Neural progenitor cell (in vitro differentiated cells): ENCODE results near the gene PATE2. TPM values are rescaled to one million over a fixed set of nuclear protein-coding genes. Genes with fewer than 3 reads are reported as not detected.

ENCODE experiments used
- DNase-seq: peaks from one replicate; pipeline ENCODE4 v3.0.0-alpha.2; 2016; ENCODE audit warnings: low spot score
- H2AFZ ChIP-seq: fragments of 200-600 bp; sonication (generic); replicated peaks from 2 replicates; pipeline ENCODE4 v1.6.1; 2016; ENCODE audit warnings: antibody characterized with exemption
- H3F3A ChIP-seq: fragments of 200-600 bp; sonication (generic); 2 replicates; pipeline ENCODE4 v1.6.1; 2016; ENCODE audit warnings: antibody characterized with exemption, low read depth
- H3K27ac ChIP-seq: fragments of 200-600 bp; sonication (generic); 2 replicates; pipeline ENCODE4 v1.5.1; 2016; ENCODE audit warnings: mild to moderate bottlenecking
- H3K27me3 ChIP-seq: fragments of 200-600 bp; sonication (generic); 2 replicates; pipeline ENCODE4 v1.6.1; 2016; ENCODE audit warnings: mild to moderate bottlenecking, moderate library complexity
- H3K36me3 ChIP-seq: fragments of 200-600 bp; sonication (generic); 2 replicates; pipeline ENCODE4 v1.5.1; 2016
- H3K4me1 ChIP-seq: fragments of 200-600 bp; sonication (generic); 2 replicates; pipeline ENCODE4 v1.6.1; 2016; ENCODE audit warnings: mixed run types
- H3K4me2 ChIP-seq: fragments of 200-600 bp; sonication (generic); 2 replicates; pipeline ENCODE4 v1.6.1; 2016
- H3K4me3 ChIP-seq: fragments of 200-600 bp; sonication (generic); 2 replicates; pipeline ENCODE4 v1.5.1; 2016
- H3K79me2 ChIP-seq: fragments of 200-600 bp; sonication (generic); 2 replicates; pipeline ENCODE4 v1.6.1; 2016; ENCODE audit warnings: low read depth
- H3K9ac ChIP-seq: fragments of 200-600 bp; sonication (generic); 2 replicates; pipeline ENCODE4 v1.6.1; 2016
- H3K9me3 ChIP-seq: fragments of 200-600 bp; sonication (generic); 2 replicates; pipeline ENCODE4 v1.5.1; 2016; ENCODE audit warnings: low read depth
- H4K20me1 ChIP-seq: fragments of 200-600 bp; sonication (generic); 2 replicates; pipeline ENCODE4 v1.6.1; 2016; ENCODE audit warnings: low read depth
- H3K27ac Mint-ChIP-seq: 3 replicates; pipeline ENCODE4 v1.8.0; 2021; ENCODE audit warnings: mixed read lengths
- H3K27me3 Mint-ChIP-seq: 2 replicates; pipeline ENCODE4 v1.8.0; 2022; ENCODE audit warnings: low read depth, mild to moderate bottlenecking, inconsistent platforms, moderate library complexity, mixed read lengths; ENCODE audit not compliant: insufficient read depth
- H3K36me3 Mint-ChIP-seq: 3 replicates; pipeline ENCODE4 v1.8.0; 2021; ENCODE audit warnings: mixed read lengths
- H3K4me1 Mint-ChIP-seq: 3 replicates; pipeline ENCODE4 v1.8.0; 2021; ENCODE audit warnings: mixed read lengths
- H3K4me3 Mint-ChIP-seq: 3 replicates; pipeline ENCODE4 v1.8.0; 2021; ENCODE audit warnings: mild to moderate bottlenecking, moderate library complexity, mixed read lengths
- H3K9me3 Mint-ChIP-seq: 3 replicates; pipeline ENCODE4 v1.8.0; 2020; ENCODE audit warnings: mixed read lengths
- EZH2 ChIP-seq: fragments of 200-600 bp; sonication (generic); IDR thresholded peaks from 2 replicates; pipeline ENCODE4 v1.6.1; 2017; ENCODE audit warnings: antibody characterized with exemption, mild to moderate bottlenecking, moderate library complexity
- EZH2phosphoT487 ChIP-seq: fragments of 200-600 bp; sonication (generic); IDR thresholded peaks from 2 replicates; pipeline ENCODE4 v1.6.1; 2017; ENCODE audit warnings: antibody characterized with exemption
- total RNA-seq: library from RNA; depleted of rRNA; stranded (reverse); fragments of >200 nt; gene quantifications from 2 replicates; pipeline ENCODE4 v1.2.3, GENCODE V29; 2015; ENCODE audit warnings: low replicate concordance
- TF ChIP-seq, protein P1 (sequence below): fragments of 200-600 bp; sonication (generic); IDR thresholded peaks from 2 replicates; pipeline ENCODE4 v1.5.1; 2017; ENCODE audit warnings: antibody characterized with exemption, mild to moderate bottlenecking

PATE2 gene
- total RNA-seq, 1 donor from 2014 or later, result 0.24 TPM

DNA sequence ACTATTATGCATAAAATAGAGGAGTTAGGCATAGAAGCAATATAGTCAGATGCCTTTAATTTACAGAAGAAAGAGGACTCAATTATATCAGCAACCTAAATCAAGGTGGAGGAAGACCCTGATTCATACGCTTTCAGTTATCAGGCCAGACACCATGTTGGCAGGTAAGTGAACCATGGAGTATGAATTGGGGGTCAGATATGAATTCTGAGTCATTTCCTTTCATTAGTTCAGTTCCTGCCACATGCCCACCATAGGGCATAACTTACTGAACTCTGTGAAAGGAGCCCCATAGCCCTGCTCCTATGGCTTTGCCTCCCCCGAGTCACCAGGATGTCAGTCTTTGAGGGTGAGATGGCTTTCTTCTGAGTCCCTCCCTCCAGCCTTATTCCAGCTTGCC is 15.1 kb downstream of the PATE2 start:
- H3K27ac ChIP-seq, result no peak overlapping the region
- peaks cover 7% of the 10 kb centered on the region for H3K4me1 Mint-ChIP-seq
- no peak overlapping the region for H3K4me3 ChIP-seq
- no peaks in the 10 kb centered on the region for H3K27me3 ChIP-seq
- H3K36me3 ChIP-seq, result no peaks in the 10 kb centered on the region
- DNase-seq, result no peak
- H3K79me2 ChIP-seq, result no peaks in the 10 kb centered on the region
- no peaks in the 10 kb centered on the region for H3F3A ChIP-seq
- H4K20me1 ChIP-seq, result no peaks in the 10 kb centered on the region
- TF ChIP-seq, protein P1, sequence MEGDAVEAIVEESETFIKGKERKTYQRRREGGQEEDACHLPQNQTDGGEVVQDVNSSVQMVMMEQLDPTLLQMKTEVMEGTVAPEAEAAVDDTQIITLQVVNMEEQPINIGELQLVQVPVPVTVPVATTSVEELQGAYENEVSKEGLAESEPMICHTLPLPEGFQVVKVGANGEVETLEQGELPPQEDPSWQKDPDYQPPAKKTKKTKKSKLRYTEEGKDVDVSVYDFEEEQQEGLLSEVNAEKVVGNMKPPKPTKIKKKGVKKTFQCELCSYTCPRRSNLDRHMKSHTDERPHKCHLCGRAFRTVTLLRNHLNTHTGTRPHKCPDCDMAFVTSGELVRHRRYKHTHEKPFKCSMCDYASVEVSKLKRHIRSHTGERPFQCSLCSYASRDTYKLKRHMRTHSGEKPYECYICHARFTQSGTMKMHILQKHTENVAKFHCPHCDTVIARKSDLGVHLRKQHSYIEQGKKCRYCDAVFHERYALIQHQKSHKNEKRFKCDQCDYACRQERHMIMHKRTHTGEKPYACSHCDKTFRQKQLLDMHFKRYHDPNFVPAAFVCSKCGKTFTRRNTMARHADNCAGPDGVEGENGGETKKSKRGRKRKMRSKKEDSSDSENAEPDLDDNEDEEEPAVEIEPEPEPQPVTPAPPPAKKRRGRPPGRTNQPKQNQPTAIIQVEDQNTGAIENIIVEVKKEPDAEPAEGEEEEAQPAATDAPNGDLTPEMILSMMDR, result no peak
- peaks cover 5% of the 10 kb centered on the region for H3K9me3 Mint-ChIP-seq
- H3K27me3 Mint-ChIP-seq, result no peaks in the 10 kb centered on the region
- no peak overlapping the region for H3K4me2 ChIP-seq
- H3K9me3 ChIP-seq, result no peaks in the 10 kb centered on the region
- H3K9ac ChIP-seq, result no peak overlapping the region
- H2AFZ ChIP-seq, result no peak overlapping the region
- no peaks in the 10 kb centered on the region for H3K36me3 Mint-ChIP-seq
- no peak overlapping the region for H3K27ac Mint-ChIP-seq
- peaks cover 7% of the 10 kb centered on the region for H3K4me1 ChIP-seq
- no peak overlapping the region for H3K4me3 Mint-ChIP-seq

DNA sequence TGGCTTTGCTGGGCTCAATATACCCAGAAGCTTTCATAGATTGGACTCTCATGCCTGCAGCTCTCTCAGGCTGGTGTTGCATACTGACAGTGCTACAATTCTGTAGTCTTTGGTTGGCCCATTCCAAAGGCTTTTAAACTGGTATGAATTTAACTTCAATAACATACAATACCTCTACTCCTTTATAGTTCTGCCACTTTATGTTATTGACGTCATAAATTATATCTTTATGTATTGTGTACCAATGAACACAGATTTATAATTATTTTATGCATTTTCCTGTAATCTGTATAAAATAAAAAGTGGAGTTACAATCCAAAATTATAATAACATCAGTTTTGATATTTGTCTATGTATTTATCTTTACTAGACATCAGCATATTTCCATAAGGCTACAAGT is 16.2 kb downstream of the PATE2 start:
- H3F3A ChIP-seq, result no peaks in the 10 kb centered on the region
- Mint-ChIP-seq H3K36me3 (no peaks in the 10 kb centered on the region), H3K27me3 (no peaks in the 10 kb centered on the region), H3K9me3 (peaks cover 13% of the 10 kb centered on the region), H3K27ac (no peak overlapping the region), H3K4me3 (no peak overlapping the region), H3K4me1 (peaks cover 2% of the 10 kb centered on the region)
- H3K4me1 ChIP-seq, result peaks cover 7% of the 10 kb centered on the region
- no peaks in the 10 kb centered on the region for H3K9me3 ChIP-seq
- H2AFZ ChIP-seq, result no peak overlapping the region
- H3K27ac ChIP-seq, result no peak overlapping the region
- TF ChIP-seq EZH2phosphoT487 (no peak), EZH2 (no peak)
- TF ChIP-seq, protein P1, result no peak
- no peaks in the 10 kb centered on the region for H3K36me3 ChIP-seq
- no peak for DNase-seq
- no peaks in the 10 kb centered on the region for H3K79me2 ChIP-seq
- no peak overlapping the region for H3K4me2 ChIP-seq
- no peaks in the 10 kb centered on the region for H4K20me1 ChIP-seq
- no peak overlapping the region for H3K4me3 ChIP-seq
- no peaks in the 10 kb centered on the region for H3K27me3 ChIP-seq
- no peak overlapping the region for H3K9ac ChIP-seq

DNA sequence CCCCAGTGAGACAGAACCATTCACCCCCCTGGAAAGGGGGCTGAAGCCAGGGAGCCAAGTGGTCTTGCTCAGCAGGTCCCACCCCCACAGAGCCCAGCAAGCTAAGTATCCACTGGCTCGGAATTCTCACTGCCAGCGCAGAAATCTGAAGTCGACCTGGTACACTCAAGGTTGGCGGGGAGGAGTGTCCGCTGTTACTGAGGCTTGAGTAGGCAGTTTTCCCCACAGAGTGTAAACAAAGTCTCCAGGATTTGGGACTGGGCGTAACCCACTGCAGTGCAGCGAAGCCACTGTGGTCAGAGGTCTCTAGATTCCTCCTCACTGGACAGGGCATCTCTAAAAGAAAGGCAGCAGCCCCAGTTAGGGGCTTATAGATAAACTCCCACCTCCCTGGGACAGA is 22.6 kb downstream of the PATE2 start:
- Histone ChIP-seq H3K36me3 (no peaks in the 10 kb centered on the region), H3K79me2 (no peaks in the 10 kb centered on the region), H3K27ac (no peak overlapping the region), H3K9me3 (no peaks in the 10 kb centered on the region), H3K4me1 (no peaks in the 10 kb centered on the region), H3K4me3 (no peak overlapping the region), H3K9ac (no peak overlapping the region), H3K27me3 (peaks cover 14% of the 10 kb centered on the region), H3F3A (no peaks in the 10 kb centered on the region), H4K20me1 (no peaks in the 10 kb centered on the region), H2AFZ (no peak overlapping the region), H3K4me2 (no peak overlapping the region)
- H3K9me3 Mint-ChIP-seq, result peaks cover 13% of the 10 kb centered on the region
- H3K27me3 Mint-ChIP-seq, result peaks cover 3% of the 10 kb centered on the region
- no peaks in the 10 kb centered on the region for H3K4me1 Mint-ChIP-seq
- no peak for DNase-seq
- TF ChIP-seq, protein P1, result no peak
- TF ChIP-seq EZH2phosphoT487, result no peak
- no peak for TF ChIP-seq EZH2
- no peak overlapping the region for H3K27ac Mint-ChIP-seq
- H3K36me3 Mint-ChIP-seq, result no peaks in the 10 kb centered on the region
- H3K4me3 Mint-ChIP-seq, result no peak overlapping the region

- Histone ChIP-seq H3F3A (no peaks in the 10 kb centered on the region), H3K9ac (no peak overlapping the region), H3K36me3 (no peaks in the 10 kb centered on the region), H3K9me3 (no peaks in the 10 kb centered on the region), H3K27me3 (peaks cover 24% of the 10 kb centered on the region), H4K20me1 (no peaks in the 10 kb centered on the region), H3K4me1 (no peaks in the 10 kb centered on the region), H3K4me2 (no peak overlapping the region), H2AFZ (no peak overlapping the region), H3K27ac (no peak overlapping the region), H3K4me3 (no peak overlapping the region), H3K79me2 (no peaks in the 10 kb centered on the region)
- no peak for TF ChIP-seq EZH2phosphoT487
- TF ChIP-seq, protein P1, result peak; percentile 29
- no peak for DNase-seq
- H3K4me3 Mint-ChIP-seq, result no peak overlapping the region
- no peaks in the 10 kb centered on the region for H3K9me3 Mint-ChIP-seq
- peaks cover 3% of the 10 kb centered on the region for H3K27me3 Mint-ChIP-seq
- H3K27ac Mint-ChIP-seq, result no peak overlapping the region
- H3K36me3 Mint-ChIP-seq, result no peaks in the 10 kb centered on the region
- H3K4me1 Mint-ChIP-seq, result no peaks in the 10 kb centered on the region
Measured at GRCh38 chr11:125750629-125751028, 28.0 kb downstream of the PATE2 start.
